Choroid plexus epithelial cell (primary cell): Measurements from ENCODE around the gene RAB27A.

ENCODE experiments used
- DNase-seq: peaks from one replicate; pipeline ENCODE4 v3.0.0-alpha.2; 2010; ENCODE audit warnings: low read depth
- H3K4me3 ChIP-seq: 2 replicates; pipeline ENCODE4 v1.5.1; 2011; ENCODE audit warnings: low read depth, mild to moderate bottlenecking, control low read depth, low read length, moderate library complexity
- TF ChIP-seq, protein P1 (sequence below): conservative IDR thresholded peaks from 2 replicates; pipeline ENCODE4 v1.5.1; 2011; ENCODE audit warnings: low read depth, mild to moderate bottlenecking, control low read depth, inconsistent platforms, low read length, moderate library complexity

Gene RAB27A

DNA sequence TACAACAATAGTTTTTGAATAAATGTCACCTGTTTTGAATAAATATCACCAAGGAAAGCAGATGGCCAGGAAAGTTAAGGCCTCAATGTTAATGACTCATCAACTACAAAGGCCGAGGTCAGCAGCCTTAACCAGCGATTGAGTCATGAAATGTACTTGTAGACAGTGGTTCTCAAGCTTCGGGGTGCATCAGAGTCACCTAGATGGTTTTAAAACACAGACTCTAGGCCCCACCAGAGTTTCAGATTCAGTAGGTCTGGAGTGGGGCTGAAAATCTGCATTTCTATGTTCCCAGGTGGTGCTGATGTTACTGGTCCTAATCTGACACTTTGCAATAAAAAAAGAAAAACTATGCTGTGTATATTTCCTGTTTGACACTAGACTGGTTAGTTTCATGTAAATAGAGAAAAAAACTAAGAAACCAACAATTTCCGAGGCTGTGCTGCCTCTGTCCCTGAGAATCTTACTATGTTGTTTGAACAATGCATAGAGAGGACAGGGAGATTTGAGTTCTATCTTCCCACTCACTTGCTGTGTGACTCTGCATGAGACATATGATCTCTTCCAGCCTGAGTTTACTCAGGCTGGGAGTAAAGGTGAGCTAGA is 9.8 kb downstream of the RAB27A start:
- no peak overlapping the region for H3K4me3 ChIP-seq
- DNase-seq, result peak; percentile 94
- TF ChIP-seq, protein P1, sequence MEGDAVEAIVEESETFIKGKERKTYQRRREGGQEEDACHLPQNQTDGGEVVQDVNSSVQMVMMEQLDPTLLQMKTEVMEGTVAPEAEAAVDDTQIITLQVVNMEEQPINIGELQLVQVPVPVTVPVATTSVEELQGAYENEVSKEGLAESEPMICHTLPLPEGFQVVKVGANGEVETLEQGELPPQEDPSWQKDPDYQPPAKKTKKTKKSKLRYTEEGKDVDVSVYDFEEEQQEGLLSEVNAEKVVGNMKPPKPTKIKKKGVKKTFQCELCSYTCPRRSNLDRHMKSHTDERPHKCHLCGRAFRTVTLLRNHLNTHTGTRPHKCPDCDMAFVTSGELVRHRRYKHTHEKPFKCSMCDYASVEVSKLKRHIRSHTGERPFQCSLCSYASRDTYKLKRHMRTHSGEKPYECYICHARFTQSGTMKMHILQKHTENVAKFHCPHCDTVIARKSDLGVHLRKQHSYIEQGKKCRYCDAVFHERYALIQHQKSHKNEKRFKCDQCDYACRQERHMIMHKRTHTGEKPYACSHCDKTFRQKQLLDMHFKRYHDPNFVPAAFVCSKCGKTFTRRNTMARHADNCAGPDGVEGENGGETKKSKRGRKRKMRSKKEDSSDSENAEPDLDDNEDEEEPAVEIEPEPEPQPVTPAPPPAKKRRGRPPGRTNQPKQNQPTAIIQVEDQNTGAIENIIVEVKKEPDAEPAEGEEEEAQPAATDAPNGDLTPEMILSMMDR, result no peak

- TF ChIP-seq, protein P1, result no peak
- DNase-seq, result no peak
- no peak overlapping the region for H3K4me3 ChIP-seq
These were observed 10.4 kb downstream of the RAB27A start for GRCh38 chr15:55279100-55279745.

GRCh38 chr15:55277715-55278114 is 11.9 kb downstream of the RAB27A start:
- no peak for DNase-seq
- TF ChIP-seq, protein P1, result no peak
- no peak overlapping the region for H3K4me3 ChIP-seq

GRCh38 chr15:55277116-55277564 is 12.5 kb downstream of the RAB27A start:
- TF ChIP-seq, protein P1, result no peak

GRCh38 chr15:55276324-55276723 is 13.3 kb downstream of the RAB27A start:
- no peak overlapping the region for H3K4me3 ChIP-seq

More at GRCh38 chr15:55277116-55277564, 12.5 kb downstream of the RAB27A start:
- DNase-seq, result peak; percentile 63
- no peak overlapping the region for H3K4me3 ChIP-seq

GRCh38 chr15:55270291-55270690 is 19.3 kb downstream of the RAB27A start:
- TF ChIP-seq, protein P1, result no peak
- DNase-seq, result no peak
- no peak overlapping the region for H3K4me3 ChIP-seq

More at GRCh38 chr15:55276324-55276723, 13.3 kb downstream of the RAB27A start:
- DNase-seq, result no peak
- TF ChIP-seq, protein P1, result no peak
